T1000 (cell line): Measurements from ENCODE around the gene LYRM4.

Experiments used
- DNase-seq: peaks from one replicate; lab custom pipeline; 2025; ENCODE audit warnings: mixed read lengths; lab: John Stamatoyannopoulos, UW

Gene LYRM4

GRCh38 chr6:5205877-5206850 is 54.6 kb downstream of the LYRM4 start:
- DNase-seq: no peak

GRCh38 chr6:5205035-5205507 is 55.7 kb downstream of the LYRM4 start:
- DNase-seq: no peak

GRCh38 chr6:5204376-5204775 is 56.4 kb downstream of the LYRM4 start:
- no peak for DNase-seq

DNA sequence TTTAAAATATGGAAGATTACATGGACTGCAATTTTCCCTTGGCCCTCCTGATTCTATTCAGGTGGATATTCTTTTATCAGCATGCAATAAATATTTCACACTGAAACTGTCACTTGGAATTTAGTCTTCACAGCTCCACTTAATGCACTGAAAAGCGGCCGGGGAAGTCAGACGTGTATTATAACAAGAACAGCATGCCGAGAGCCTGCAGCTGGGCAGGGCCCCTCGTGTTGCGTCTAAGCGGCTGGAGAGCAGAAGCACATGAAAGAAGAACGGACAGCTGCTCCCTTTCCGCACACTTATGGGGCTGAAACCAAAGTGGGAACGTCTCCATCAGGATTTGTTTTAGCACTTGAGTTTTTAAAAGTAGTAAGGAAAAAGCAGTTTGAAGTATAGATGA is 57.2 kb downstream of the LYRM4 start:
- DNase-seq: no peak

GRCh38 chr6:5202941-5203340 is 57.8 kb downstream of the LYRM4 start:
- DNase-seq: no peak

DNA sequence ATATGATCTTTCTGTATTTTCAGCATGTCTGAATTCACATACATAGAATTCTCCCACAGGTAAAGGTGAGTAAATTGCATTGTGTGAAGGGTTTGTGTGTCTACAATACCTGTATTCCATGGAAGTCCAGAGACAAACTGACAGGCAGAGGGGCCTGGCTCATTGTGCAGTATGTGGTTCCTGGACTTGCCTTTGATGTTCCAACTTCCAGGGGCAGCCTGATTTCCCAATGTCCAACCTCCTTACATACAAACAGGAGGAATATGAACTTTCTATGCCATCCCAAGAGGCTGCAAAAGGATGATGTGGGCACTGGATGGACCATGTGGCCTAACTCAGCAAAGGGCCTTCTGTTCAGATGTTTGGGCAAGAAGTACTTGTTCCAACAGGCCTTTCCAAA is 58.5 kb downstream of the LYRM4 start:
- DNase-seq: no peak

DNA sequence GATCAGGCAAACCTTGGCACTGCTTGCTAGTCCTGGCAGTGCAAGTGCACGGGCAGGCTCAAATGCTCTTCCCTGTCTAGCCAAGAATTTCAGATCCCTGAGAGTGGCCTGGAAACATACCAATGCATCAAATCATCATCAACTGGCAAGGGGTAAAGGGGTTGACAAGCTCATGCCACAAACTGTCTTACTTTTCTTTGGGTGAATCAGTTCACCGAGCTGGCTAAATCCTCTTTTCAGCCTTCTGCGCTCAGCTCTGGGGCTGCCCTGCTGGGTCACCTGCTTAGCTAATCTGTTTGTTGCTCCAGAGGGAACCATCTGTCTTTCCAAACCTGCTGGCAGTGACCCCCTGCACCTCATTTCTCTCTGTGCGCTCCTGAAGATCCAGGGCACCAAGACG is 59.5 kb downstream of the LYRM4 start:
- no peak for DNase-seq

- DNase-seq: no peak
These were observed 61.0 kb downstream of the LYRM4 start for GRCh38 chr6:5199702-5200101.

DNA sequence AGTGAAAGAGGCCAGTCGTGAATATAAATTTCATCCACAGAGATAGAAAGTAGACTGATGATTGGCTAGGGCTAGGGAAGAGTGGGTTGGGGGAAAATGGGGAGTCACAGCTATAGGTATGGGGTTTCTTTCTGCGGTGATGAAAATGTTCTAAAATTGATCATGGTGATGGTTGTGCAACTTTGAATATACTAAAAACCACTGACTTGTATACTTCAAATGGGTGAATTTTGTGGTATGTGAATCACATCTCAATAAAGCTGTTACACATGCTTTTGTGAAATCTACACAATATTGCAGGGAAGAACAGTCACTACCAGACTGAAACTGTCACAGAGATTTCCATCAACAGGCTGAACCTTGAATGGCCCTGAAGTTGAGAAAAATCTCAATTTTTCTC is 61.5 kb downstream of the LYRM4 start:
- no peak for DNase-seq

- no peak for DNase-seq
These were observed 63.7 kb downstream of the LYRM4 start for GRCh38 chr6:5197084-5197483.

DNA sequence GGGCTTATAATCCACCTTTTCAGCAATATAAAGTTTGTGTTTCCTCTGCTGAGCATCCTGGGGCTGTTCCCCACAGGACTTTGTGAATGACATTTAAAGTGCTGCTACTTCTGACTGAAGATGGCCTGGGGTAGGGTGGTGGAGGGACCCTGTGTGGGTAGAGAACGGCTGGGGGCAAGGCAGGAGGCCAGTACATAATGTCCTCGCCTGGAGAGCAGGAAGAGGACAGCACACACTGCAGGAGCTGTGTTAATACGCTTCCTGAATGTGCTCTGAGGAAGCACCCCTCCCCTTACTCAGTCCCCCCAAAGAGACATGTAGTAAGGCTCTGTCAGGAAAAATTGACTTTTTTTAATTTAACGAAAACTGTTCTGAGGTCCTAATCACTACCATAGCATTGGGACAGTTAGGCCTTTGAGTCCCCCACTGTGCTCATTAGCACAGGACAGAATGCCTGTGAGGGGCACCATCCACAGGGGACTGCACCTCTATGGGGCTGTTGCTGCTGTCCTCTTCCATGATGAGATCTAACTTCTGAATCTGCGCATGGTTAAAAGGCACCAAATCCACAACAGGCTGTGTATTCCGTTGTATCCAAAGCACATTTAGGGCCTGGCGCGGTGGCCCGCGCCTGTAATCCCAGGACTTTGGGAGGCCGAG is 68.5 kb downstream of the LYRM4 start:
- DNase-seq: no peak

DNA sequence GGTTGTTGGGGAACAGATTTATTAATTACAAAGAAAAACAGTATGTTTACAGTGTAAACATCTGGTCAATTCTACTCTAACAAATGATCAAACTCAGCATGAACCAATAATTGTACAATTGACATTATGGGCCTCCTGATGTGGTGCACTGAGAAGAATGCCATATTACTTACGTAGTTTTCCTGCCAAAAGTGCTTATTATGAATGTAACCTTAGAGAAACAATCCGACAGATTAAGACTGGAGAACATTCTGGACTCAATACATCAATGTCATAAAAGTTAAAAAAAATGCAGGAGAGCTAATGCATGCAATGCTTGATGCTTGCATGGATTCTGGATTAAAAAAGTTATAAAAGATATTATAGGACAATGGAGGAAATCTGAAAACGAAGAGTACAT is 69.0 kb downstream of the LYRM4 start:
- no peak for DNase-seq

- no peak for DNase-seq
These were observed 69.5 kb downstream of the LYRM4 start for GRCh38 chr6:5191222-5191621.

GRCh38 chr6:5190507-5190906 is 70.2 kb downstream of the LYRM4 start:
- no peak for DNase-seq

- DNase-seq: no peak
These were observed 72.1 kb downstream of the LYRM4 start for GRCh38 chr6:5188646-5189045.

DNA sequence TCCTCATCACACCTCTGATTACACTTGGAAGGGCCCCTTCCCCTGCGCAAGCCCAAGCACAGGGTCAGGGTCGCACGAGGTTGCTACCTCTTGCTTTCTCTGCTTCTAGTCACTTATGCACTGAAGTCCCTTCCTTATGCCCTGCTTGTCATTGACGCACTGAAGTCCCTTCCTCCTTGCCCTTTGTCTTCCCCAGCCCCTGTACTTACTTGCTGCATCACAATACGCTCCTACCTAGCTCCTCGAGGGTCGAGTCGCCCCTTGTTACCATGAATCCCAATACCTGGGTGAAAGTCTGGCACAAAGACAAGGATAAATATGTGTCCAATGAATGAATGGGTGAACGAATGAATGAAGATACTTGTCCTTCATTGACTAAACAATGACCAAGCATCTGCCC is 75.9 kb downstream of the LYRM4 start:
- no peak for DNase-seq

DNA sequence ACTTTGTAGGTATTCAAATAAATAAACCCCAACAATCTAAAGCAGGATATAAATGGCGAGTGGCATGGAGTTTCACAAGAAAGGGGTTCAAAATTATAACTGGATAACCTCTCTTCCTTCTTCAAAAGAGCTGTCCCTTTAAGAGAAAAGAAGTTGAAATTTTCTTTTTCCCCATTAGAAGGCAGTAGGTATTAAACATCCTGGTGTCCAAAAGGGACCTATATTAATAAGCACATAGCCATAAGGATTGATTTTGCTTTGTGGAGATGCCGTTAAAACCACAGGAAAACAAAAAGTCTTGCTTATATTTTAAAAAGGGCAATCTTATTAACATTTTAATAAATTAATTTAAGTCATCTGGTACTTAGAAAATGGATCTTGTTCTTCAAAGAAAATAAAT is 76.5 kb downstream of the LYRM4 start:
- no peak for DNase-seq

DNA sequence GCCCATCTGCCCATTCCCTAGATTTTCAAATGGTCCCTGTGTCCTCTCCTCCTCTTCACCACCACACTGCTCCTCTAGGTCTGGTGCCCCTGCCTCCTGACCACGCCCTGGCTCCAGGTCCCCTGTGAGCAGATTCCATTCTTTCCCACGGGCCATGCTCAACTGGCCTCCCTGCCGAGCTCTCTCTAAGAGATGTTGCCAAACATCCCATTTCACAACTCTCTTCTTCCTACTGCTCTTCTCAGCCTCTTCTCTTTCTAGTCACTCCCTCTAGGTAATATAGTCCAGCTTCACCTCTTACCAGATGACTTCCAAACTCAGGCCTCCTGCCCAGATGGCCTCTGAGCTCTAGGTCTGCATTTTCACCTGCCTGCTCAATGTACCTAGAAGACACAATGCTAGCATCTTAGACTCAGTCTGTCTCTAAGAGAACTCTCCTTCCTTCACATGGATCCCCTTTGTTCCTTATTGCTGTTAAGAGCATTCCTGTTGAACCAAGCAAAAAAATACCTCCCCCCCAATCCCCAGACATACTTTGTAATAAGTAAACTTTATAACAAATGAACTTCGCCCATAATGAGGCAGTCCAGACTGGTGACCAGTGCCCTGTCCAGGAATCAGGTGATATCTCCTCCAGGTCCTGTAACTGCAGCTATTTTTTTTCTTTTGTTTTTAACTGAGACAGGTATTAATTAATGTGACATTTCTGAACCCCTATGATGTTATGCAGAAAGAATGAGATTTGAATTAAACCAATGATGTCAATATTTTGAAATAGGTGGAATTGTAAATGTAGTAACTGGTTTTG is 79.0 kb downstream of the LYRM4 start:
- DNase-seq: no peak

- no peak for DNase-seq
These were observed 80.1 kb downstream of the LYRM4 start for GRCh38 chr6:5180636-5181035.

DNA sequence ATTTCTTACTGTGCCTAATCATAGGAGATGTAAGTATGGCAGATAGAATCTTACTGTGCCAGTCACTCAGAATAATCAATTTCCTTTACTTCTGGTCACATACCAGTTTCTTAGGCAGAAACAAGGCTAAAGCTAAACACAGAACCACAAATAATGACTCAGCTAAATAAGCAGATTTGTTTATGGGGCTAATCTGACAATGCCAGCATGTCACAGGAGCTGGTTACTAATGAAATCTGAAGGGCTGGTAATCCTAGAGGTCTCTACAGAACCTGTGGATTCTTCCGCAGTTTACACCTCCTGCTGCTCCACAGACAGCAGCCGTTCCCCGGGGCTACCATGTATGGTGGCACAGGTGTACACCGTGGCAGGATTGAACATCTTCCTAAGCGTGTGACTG is 80.8 kb downstream of the LYRM4 start:
- no peak for DNase-seq

DNA sequence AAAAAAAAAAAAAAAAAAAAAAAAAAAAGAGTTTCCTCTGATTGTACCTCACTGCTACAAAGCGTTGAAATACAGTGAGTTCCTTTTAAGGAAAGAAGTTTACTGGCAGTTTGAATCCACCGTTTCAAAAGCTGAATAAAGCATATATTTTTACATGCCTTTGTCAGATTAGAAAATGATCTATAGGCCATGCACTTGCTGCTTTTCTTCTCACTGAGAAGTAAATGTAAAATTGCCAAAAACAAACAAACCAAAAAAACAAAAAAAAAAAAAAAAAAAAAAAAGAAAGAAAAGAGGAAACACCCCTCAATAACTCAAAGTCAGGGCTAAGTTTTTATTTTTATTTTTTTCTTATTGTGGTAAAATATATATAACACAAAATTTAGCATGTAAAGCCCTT is 81.9 kb downstream of the LYRM4 start:
- no peak for DNase-seq

DNA sequence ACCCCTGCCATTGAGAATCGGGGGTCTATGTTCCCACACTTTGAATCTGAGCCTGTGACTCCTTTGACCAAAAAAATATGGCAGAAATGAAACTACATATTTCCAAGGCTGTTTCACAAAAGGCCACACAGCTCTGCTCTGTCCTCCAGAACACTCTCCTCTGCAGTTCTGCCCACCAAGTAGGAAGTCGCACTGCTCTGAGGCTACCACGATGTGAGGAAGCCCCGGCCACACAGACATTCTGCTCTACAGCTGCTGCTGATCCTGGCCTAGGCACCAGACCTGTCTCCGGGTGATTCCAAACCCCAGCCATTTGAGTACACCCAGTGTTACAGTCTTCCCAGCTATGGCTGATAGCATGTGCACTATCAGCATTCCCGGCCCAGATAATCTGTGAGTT is 85.1 kb downstream of the LYRM4 start:
- no peak for DNase-seq
